UCSD-AML1 (cell line): Measurements from ENCODE around the gene TMEM60.
"Not testable (repeated sequence)": the region's sequence is repeated elsewhere in the genome, so short reads cannot be mapped to it uniquely, and the experiment has no call there.

ENCODE experiments used
- DNase-seq: peaks from one replicate; lab custom pipeline; 2025; ENCODE audit not compliant: unreplicated experiment; lab: John Stamatoyannopoulos, UW

The TMEM60 gene

GRCh38 chr7:77811516-77812289 lies 13.5 kb upstream of the TMEM60 start:
- no peak for DNase-seq

GRCh38 chr7:77808517-77808916 lies 10.3 kb upstream of the TMEM60 start:
- DNase-seq: no peak

- no peak for DNase-seq
These were observed 8.2 kb upstream of the TMEM60 start for GRCh38 chr7:77806425-77806824.

GRCh38 chr7:77802557-77803405 lies 4.5 kb upstream of the TMEM60 start:
- DNase-seq: no peak

- no peak for DNase-seq
These were observed 2.5 kb upstream of the TMEM60 start for GRCh38 chr7:77800730-77801129.

GRCh38 chr7:77800158-77800557 lies 1.9 kb upstream of the TMEM60 start:
- peak; percentile 11 for DNase-seq

GRCh38 chr7:77799078-77799964 lies 1.1 kb upstream of the TMEM60 start:
- DNase-seq: peak; percentile 33

GRCh38 chr7:77797734-77798393 lies 370 bp downstream of the TMEM60 start:
- no peak for DNase-seq

GRCh38 chr7:77796960-77797359 lies 1.3 kb downstream of the TMEM60 start:
- DNase-seq: no peak

GRCh38 chr7:77796109-77796508 lies 2.1 kb downstream of the TMEM60 start:
- no peak for DNase-seq

- no peak for DNase-seq
These were observed 4.2 kb downstream of the TMEM60 start for GRCh38 chr7:77794000-77794399.

- no peak for DNase-seq
These were observed 6.3 kb downstream of the TMEM60 start for GRCh38 chr7:77791956-77792355.

- no peak for DNase-seq
These were observed 6.9 kb downstream of the TMEM60 start for GRCh38 chr7:77791336-77791735.

GRCh38 chr7:77788327-77788902 lies 9.8 kb downstream of the TMEM60 start:
- no peak for DNase-seq

GRCh38 chr7:77786741-77787140 lies 11.5 kb downstream of the TMEM60 start:
- DNase-seq: no peak

- no peak for DNase-seq
These were observed 12.2 kb downstream of the TMEM60 start for GRCh38 chr7:77786018-77786417.

- DNase-seq: not testable (repeated sequence)
These were observed 13.8 kb downstream of the TMEM60 start for GRCh38 chr7:77784426-77784825.

GRCh38 chr7:77783545-77783944 lies 14.7 kb downstream of the TMEM60 start:
- no peak for DNase-seq

GRCh38 chr7:77783111-77783510 lies 15.1 kb downstream of the TMEM60 start:
- DNase-seq: no peak

- DNase-seq: no peak
These were observed 15.9 kb downstream of the TMEM60 start for GRCh38 chr7:77782383-77782782.
